Right renal pelvis (tissue), 4 donors: ENCODE measurements around the gene RAMACL. TPM values are rescaled to one million over a fixed set of nuclear protein-coding genes. Genes with fewer than 3 reads are reported as not detected.

ENCODE experiments used
- DNase-seq, 4 donors: peaks; one replicate each; pipeline ENCODE4 v3.0.0-alpha.2; 2013; ENCODE audit warnings: low read depth in 4 of 4, low spot score in 3 of 4, missing footprints in 1 of 4
- polyA plus RNA-seq, 4 donors: library from polyadenylated mRNA; unstranded; fragments of 120-200 nt; gene quantifications; one replicate each; pipeline ENCODE4 v1.2.1, GENCODE V29; 2013; ENCODE audit not compliant: insufficient read length in 4 of 4

Gene RAMACL
- polyA plus RNA-seq, 4 donors, result 0.35 to 3.7 TPM; not detected in 2

DNA sequence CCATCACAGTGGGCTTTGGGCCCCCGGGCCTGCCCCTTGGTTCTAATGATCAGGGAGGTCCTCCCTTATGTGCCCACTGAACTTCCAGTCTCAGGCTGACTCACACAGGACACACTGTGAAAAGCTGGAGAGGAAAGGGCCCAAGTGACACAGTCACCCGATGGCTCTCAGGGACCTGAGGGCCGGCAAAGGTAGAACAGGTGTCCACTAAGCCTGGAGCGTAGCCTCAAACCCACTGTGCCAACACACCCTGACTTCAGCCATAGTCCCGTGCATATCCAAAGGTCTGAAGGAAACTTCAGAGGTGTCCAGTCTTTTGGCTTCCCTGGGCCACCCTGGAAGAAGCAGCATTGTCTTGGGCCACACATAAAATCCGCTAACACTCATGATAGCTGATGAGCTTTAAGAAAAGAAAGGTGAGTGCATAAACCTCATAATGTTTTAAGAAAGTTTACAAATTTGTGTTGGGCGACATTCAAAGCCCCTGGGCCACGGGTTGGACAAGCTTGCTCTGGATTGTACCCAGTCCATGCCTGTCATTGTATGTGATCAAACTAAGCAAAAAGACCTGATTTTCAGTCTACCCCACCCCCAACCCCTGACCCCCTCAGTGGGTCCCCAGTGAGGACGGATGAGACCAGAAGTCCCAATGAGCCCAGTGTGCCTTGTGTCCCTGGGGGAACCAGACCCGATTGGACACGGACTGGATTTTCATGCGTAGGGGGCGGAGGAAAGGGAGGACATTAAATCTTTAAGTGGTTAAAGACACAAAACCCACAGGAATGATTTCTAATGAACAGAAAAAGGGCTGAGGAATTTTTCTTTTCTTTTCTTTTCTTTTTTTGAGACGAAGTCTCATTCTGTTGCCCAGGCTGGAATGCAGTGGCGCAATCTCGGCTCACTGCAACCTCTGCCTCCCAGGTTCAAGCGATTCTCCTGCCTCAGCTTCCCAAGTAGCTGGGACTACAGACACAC, 6.1 kb downstream of the RAMACL start:
- DNase-seq, result no peak

DNA sequence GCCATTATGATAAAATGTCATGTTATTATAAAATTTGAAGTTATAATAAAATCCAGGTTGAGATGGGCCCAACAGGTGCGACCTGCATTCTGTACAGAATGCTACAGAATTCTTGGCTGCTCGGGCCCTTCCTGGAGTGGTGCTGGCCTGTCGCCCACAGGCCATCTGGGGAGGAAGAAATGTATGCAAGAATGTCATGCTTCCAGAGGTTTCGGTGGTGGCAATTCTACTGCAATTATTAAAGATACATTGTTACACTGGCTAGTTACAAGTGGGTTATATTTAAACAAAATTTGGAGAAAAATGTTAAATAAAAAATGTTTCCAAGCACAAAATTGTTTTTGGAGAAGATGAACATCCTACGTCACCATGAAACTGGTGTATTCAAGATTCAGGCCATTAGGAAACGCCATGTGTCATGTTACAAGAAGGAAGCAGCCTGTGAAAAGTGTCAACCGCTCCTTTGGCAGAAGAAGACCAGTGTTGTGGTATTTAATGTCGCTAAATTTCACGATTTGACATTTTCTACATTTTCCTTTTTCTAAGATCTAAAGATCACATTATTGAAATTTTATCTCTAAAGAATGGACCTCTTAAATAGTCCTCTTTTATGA, 7.1 kb downstream of the RAMACL start:
- DNase-seq, result no peak

DNA sequence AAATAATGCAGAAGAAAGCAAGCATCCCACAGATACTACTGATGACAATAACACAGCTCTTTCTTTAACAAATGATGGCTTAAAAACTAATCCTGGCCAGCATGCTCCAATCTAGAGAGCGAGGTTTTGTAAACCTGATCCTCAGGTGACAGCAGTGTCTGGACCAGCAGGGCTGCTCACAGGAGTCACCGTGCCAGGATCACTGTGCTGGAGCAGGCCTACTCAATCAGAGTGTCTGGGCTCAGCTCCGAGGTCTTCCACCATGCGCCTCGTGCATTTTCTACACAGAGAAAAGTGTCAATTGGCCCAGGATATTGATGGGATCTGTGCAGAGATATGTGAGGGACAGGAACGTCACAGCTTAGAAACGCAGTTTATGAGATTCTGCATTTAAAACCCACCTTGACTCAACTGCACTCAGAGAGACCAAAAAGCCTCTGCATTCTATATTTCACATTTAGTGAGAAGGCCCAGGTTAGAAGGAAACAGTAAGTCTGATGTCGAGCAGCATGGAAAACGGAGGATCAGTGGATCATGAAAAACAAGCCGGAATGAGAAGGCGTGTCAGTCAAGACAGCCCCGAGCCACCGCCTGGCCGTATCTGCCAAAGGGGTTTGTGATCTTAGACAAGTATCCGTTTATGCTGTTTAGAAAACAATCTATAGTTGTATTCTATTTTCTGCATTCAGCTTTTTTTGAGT, 7.8 kb downstream of the RAMACL start:
- DNase-seq, result no peak

DNA sequence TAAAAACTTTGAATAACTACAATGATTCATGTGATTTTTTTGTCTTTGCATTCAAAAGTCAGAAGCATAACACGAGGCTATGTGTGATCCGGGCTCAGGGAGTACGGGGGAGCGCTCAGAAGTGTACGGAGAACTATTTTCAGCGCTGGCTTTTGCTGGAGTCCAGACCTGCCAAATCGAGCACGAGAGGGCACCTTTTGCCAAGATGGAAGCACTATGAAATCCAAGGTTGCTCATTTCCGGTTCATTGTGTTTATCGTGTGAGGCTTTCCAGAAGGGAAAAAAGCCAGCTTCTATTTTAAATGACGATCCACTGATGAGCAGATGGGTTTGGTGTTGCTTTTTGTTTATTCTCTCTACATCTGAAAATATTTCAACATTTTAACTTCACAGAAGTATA, 11.3 kb downstream of the RAMACL start:
- no peak for DNase-seq

DNA sequence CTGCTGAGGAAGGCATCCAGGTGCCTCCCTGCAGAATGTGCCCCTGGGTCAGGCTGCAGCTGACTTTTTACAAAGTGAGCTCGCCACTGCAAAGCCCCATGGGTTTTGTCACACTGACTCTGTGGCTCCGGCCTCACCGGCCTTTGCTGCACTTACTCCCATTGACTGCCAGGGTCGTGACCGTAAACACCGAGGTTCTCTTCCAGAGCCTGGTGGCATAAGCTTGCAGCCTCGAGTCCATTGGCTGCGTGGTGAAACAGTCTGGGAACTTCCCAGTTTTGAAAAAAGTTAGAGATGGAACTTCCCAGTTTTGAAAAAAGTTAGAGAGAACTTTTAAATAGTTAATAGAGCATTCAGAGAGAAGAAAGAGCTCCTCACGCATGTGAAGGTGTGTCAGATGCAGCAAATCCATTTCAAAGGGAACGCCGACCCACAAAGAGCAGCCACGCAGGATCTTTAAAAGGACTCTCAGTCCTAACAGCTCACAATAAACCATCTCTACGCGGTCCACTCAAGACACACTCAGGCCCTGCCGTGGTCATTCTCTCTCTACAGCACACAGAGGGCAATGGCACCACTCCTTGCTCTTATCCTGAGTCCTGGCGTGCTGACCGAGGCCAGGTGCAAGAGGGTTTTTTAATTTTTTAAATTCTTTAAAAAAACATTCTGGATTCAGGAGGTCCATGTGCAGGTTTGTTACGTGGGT, 12.8 kb downstream of the RAMACL start:
- no peak for DNase-seq

DNA sequence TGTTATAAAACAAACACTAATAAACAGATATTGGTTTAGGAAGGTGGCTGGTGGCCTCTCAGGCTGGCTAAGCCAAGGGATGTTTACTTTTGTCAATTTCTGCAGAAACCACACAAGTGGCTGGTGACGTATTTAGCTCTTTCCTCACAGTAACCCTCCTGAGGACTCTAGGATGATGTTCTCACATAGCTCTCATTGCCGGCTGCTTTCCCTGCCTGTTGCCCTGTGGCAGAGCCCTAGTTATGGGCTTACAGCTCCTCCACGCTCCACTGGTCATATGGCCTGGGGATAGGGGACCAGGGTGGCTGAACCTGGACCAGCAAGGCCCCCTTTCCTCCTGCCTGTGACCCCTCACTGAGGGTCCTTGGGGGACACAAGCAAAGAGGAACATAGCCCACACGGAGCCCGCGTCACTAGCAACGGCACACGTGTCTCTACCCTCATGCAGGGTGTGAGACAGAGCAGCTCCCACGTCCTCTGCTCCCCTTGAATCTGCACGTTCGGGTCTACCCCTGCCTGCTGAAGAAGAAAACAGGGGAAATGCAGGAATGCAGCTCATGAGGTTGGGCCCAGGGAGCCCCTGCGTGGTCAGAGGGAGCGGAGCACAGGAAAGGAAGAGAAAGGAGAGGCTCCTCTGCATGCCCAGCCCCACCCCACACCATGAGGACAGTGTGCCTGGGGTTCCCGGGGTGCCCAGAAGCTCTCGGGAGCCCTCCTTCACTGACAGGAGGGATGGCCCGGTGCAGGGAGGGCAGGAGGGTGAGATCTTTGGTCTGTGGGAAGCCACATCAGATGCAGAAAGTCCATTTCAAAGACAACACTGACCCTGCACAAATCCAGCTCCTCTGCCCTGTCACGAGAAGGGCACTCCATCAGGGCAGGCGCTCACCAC, 13.9 kb downstream of the RAMACL start:
- no peak for DNase-seq

DNA sequence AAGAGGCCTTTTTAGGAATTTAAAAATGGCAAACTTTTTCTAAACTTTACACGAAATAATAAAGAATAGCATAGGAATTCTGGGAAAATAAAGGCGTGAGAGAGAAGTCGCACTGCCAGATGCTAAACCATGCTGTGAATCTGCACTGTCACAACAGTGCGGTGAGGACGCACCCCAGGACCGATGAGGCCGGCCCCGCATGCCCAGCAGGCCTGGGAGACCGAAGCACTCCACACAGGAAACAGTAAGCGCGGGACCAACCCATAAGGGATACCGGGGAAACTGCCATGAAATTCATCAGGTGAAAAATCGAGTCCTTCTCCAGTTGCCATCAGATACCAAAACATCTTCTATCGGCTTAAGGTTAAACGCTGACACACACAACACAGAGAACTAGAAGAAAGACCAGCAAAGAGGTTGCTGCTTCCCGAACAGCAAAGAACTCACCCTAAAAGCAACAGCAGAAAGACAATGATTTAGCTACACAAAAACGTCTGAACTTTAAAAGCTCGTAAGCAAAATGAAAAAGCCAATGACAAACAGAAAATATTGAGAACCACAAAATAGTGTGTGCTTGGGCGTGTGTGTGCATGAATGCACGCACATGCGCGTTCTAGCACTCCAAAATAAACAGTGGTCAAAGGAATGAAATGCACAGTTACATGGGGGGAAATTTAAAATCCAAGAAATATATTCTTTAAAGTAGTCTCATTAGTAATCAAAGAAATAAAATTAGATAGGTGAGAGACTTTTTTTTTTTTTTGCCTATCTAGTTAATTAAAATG, 15.4 kb downstream of the RAMACL start:
- no peak for DNase-seq

DNA sequence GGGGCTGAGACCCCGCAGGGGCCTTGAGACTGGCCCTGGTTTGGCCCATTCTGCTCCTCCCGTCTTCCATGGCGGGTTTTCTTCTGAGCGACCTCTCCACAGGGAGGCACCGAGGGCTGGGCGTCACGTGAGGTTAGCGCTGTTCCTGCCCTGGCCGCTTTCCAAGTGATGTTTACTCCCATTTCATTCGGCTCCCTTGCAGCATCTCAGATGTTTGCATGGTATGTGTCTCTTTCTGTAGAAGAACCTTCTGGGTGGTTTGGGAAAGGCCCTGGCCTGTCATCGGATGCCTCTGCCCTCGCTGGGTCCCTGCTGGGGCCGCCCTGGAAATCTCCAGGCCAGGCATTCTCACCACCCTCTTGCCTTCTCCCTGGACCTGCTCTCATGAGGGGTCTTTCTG, 17.3 kb downstream of the RAMACL start:
- DNase-seq, result no peak

DNA sequence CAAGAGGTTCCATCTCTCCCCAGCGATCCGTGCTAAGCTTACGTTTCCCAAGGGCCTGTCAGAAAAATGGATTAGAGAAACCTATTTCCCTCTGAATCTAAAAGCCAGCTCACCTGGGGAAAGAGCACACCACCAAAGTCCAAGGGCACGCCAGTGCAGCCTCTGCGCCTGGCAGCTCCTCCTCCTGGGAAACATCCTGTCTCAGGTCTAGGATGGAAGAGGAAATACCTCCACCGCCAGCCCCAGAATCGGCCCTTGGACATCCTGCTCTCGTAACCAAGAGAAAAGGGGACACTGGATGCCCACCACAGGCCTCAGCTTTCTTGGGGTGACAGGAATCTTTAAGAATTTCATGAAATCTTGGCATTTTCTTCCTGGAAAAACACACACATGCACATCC, 18.7 kb downstream of the RAMACL start:
- DNase-seq, result no peak

DNA sequence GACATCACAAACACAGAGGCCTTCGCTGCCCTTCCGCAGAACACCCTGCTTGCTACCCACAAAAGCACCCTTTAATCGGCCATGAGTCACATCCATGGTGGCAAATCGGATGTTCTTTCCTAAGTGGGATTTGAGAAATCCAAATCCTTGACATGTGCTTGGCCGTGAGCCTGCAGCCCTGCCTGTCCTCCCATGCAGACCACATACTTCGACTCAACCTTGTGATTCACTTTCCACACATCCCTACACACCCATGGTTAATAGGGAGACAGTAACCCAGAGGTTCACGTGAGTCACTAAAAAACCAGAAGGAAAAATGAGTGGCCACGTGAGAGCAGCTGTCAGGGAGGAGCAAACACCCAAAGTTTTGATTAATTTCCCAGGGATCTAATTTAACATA, 19.4 kb downstream of the RAMACL start:
- DNase-seq, result no peak

DNA sequence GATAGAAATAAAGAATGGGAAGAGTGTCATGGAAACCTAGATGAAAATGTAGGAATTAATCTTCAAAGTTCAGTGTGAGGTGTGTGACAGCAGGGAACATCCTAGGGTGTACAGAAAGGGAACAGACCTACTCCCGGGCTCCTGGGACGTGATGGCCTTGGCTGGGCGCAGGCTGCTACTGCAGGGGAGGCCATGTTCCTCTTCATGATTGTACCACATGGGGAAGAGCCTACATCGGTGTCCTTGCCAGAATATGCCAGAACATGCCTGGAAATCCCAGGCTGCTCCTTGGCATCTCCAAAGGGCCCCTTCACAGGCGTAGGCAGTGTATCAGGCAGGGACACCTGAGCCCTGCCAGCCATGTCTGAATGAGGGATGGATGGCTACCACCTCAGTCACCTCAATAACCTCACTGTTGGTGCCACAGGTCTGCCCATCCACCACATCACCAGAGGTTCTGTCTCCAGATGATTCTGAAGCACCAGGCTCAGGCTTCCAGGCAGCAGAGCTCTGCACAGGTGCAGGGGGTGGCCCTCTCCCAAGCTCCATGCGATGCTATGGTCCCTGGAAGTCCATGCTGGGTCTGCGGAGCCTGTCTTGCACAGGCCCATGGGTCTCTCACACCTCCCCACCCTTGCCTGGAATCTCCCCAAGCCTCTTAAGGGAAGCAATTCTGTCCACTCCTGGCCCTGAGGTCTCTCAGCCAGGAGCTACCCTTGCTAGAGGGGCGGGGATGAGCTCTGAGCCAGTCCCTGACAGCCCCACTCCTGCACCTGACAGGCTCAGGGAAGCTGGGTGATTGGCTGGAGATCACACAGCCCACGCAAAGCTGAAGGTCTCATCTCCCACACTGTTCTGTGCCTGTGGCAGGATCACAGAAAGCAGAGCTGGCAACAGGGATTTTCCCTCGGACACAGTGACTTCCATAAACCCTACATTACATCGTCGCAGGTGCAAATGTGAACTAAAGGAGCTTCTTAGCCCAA, 20.2 kb downstream of the RAMACL start:
- no peak for DNase-seq

DNA sequence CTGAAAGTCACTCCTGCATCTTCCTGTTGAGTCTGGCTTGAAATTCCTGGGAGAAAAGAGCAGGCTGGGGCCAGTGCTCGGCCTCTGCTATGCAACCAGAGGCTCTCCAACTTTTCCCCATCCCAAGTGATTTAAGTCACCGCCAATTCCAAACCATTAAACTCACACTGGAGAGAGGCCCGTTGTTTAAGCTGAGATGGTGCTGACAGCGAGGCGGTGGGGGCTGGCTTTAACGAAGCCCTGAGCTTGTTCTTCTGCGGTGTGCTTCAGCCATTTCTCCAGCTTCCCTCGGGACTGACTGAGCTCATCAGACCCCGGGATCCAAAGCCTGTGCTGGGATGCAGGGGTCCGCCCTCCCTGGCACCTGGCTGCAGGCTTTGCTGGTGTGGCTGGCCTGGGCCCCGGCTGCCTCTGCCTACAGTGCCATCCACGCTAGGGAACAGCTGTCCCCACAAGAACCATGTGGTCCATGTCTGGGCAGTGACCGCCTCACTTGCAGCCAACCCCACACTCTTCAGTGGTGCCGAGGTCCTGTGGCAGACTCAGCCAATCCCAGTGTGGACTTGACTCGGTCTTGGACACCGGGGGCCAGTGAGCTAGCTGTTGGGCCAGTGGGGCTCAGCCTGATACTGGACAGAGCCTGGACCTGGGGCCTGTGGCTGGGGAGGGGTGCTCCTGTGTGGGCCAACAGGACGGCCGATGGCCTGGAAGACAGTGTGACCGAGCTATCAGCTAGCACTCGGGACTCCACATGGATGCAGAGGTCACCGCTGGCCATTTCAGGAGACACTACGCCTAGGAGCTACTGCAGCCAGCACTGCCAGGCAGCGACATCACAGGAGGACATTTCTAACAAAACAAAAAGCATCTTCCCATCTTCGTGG, 21.2 kb downstream of the RAMACL start:
- no peak for DNase-seq

DNA sequence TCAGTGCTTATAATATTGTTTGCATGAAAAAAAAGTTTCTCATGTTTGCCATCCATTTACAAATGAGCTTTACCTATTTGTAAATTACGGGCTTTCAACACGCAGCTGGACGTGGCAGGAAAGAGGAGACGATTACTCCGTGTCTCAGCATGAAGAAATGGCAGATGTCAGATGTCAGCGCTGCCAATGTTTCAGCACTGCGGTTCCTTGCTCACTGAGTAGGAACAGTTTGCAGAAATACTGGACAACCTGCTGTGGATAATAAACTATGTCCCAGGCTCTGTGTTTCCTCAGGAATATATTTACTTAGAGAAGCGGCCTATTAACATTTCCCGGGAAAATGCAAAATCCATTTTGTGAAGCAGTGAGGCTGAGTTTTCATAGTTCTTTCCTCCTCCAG, 22.7 kb downstream of the RAMACL start:
- no peak for DNase-seq

DNA sequence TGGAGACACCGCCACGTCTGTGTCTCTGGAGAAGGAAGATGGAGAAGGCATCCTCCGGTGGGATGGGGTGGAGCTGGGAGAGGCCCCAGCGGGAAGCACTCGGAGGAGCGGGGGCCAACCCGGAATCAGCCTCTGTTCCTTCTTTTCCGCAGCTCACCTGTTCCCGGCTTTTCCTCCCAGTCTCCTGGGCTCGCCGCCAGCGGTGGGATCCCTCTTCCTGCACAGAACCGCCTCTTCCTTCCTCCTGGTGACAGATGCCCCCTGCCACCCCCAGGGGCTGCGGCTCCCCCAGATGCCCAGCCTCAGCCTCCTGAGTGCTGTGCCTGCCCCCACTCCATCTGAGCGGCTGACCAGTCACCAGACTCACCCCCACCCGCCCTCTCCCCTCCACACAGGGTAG, 23.3 kb downstream of the RAMACL start:
- DNase-seq, result no peak

DNA sequence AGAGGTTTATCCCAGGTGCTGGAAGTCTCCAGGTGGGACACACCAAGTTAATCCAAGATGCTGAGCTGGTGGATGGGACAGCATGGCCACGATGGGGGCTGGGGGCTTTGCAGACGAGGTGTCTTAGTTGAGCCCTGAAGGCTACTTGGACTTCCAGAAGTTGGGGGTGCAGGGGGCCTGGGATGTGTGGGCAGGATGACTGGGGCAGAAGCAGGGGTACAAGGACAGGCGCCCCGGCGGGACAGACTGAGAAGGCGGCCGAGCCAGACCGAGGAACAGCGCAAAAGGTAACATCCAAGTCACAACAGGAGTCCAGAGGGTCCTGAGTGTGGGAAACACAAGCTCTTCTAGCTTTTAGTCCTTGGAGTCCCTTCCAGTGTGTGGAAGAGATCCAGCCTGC, 23.8 kb downstream of the RAMACL start:
- no peak for DNase-seq

DNA sequence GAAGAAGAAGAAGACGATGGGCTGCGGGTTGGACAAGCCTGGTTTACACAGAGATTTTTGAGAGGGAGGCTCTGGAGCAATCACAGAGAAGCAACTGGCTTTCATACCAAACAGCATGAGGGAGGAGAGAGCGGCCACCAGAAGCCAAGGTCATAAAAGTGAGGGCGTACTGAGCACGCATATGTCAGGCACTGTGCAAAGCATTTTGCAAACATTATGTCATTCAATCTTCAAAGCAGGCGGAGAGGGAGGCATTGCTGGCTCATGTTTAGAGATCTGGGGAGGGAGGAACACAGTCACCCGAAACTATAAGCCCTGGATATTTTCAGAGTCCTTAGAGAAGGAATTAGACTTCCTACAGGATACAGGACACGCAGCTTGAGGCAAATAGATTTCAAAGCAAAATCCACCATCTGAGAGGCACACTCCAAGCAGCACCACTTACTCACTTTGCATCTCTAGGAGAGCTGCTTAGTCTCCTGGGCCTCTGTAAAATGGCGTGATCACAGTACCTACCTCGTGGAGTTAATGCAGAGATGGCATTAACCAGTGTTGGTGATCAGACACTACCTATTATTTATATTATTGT, 24.6 kb downstream of the RAMACL start:
- no peak for DNase-seq

DNA sequence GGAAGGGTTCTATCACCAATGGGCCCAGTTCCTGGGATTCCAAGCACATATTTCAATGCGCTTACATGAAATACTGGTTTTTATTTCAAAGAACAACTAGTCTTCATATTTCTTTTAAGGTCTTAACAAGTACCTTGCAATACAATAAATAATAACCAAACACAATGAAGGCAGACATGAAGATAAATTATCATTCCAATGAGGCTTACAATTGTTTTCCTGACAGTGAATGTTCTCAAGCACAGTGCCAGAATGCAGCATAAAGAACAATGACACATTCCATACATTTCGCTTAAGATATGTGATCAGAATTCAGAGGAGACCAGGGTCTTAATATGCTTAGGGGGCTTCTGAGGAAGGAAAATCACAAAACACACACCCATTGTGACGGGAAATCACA, 26.3 kb downstream of the RAMACL start:
- no peak for DNase-seq
